GM12874 (cell line): ENCODE data around the gene ELL3.
"Not testable (repeated sequence)": the region's sequence is repeated elsewhere in the genome, so short reads cannot be mapped to it uniquely, and the experiment has no call there.

Experiments
- CTCF ChIP-seq: IDR thresholded peaks from 2 replicates; pipeline ENCODE4 v1.5.1; 2011; ENCODE audit warnings: low read depth, mild to moderate bottlenecking, control low read depth, low read length, moderate library complexity; ENCODE audit not compliant: insufficient read depth

The ELL3 gene

GRCh38 chr15:43751885-43752284 is 24.9 kb downstream of the ELL3 start:
- no peak for TF ChIP-seq CTCF

GRCh38 chr15:43749690-43750345 is 26.9 kb downstream of the ELL3 start:
- no peak for TF ChIP-seq CTCF

GRCh38 chr15:43748376-43748775 is 28.4 kb downstream of the ELL3 start:
- no peak for TF ChIP-seq CTCF

GRCh38 chr15:43746245-43746902 is 30.4 kb downstream of the ELL3 start, which contains the start of gene PDIA3:
TSS of gene PDIA3 (plus strand) at chr15:43746438. CDS start at chr15:43746540, 102 bp downstream.
- TF ChIP-seq CTCF = not testable (repeated sequence)

- no peak for TF ChIP-seq CTCF
Observed at GRCh38 chr15:43735416-43735815, 41.4 kb downstream of the ELL3 start.

- TF ChIP-seq CTCF = no peak
Observed at GRCh38 chr15:43723151-43723550, 53.6 kb downstream of the ELL3 start.
